NCI-H69 (cell line): Measurements from ENCODE around the gene NUDCD2.
"Not testable (repeated sequence)": the region's sequence is repeated elsewhere in the genome, so short reads cannot be mapped to it uniquely, and the experiment has no call there.

ENCODE experiments used
- DNase-seq: peaks from one replicate; lab custom pipeline; 2025; lab: John Stamatoyannopoulos, UW

The NUDCD2 gene

GRCh38 chr5:163426128-163426527 lies 33.8 kb downstream of the NUDCD2 start:
- not testable (repeated sequence) for DNase-seq

GRCh38 chr5:163424836-163425235 lies 35.1 kb downstream of the NUDCD2 start:
- no peak for DNase-seq

GRCh38 chr5:163415673-163416072 lies 44.2 kb downstream of the NUDCD2 start:
- DNase-seq, result peak; percentile 57

- DNase-seq, result no peak
Measured at GRCh38 chr5:163410505-163410904, 49.4 kb downstream of the NUDCD2 start.

DNA sequence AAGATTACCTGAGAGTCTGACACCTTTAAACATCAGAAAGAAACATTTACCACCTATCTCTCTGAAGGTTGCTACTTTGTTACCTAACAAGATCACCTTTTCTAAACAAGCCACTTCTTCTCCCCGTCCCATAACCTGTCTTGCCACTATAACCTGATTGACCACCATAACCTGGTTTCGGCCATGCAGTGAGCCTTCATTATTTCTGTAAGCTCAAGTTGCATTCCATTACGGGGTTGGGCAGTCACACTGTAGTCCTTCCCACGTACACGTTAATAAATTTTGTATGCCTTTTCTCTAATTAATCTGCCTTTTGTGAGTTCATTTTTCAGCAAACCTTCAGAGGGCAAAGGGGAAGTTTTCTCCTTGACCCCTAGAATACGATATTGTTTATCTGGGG lies 50.5 kb downstream of the NUDCD2 start:
- no peak for DNase-seq

DNA sequence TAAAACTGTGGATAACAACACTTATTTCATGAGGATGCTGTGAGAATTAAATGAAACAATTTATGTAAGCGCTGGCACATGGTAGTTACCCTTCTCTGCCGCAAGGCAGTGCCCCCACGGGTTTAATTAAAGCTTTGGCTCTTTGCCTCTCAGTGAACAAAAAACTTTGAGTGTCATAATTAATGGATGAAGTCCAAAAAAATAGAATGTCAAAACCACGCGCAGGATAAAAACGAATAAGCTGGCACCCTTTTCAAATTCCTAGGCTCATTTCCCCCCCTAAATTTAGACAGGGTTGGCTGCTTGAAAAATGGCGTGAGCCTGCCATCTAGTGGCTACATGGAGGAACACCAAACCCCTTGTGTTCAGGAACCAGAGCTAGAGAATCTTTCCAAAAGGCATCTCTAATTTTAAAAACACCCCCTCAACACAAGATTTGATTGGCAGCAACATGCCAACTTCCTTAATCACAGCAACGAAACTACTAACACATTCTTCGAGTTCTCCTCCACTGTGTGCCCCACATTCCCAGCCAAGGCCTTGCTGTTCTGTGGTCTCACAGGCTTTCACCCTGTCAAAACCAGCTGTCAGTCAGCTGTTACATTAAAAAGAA lies 51.5 kb downstream of the NUDCD2 start:
- peak; percentile 84 for DNase-seq

GRCh38 chr5:163407034-163407655 lies 52.8 kb downstream of the NUDCD2 start:
- peak; percentile 22 for DNase-seq

- DNase-seq, result no peak
Measured at GRCh38 chr5:163404364-163405173, 55.3 kb downstream of the NUDCD2 start.

DNA sequence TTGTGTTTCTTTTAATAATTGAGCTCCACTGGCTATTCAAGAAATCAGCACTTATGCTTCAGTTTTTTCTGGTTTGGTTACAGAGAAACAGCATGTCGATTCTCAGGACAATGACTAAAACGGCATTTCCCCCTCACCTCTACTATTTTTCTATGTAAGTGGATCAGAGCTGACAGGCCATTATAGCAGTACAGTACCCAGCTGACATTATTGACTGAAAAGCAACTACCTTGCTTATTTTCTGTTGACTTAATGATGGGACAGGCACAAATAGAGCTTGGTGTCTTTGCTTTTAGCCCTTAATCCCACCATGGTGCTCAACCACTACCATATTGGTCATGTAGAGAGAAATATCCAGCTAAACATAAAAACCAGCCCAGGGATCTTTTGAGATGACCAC lies 57.9 kb downstream of the NUDCD2 start:
- DNase-seq, result no peak

DNA sequence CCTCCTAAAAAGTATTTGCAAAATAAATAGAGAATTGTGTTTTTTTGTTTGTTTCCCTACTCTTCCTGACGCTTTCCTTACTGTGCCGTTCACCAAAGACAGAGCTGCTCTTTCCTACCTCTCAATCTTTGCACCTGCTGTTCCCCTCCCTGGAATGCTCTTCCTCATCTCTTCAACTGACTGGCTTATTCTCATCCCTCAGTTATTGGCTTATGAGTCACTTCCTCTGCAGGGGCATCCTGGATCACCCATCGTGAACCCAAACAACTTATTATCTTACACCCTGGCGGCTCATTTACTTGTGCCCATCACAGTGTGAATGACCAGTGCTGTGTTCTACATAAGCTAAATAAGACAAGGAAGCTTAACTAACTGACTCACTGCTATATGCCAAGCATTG lies 58.6 kb downstream of the NUDCD2 start:
- peak; percentile 24 for DNase-seq

DNA sequence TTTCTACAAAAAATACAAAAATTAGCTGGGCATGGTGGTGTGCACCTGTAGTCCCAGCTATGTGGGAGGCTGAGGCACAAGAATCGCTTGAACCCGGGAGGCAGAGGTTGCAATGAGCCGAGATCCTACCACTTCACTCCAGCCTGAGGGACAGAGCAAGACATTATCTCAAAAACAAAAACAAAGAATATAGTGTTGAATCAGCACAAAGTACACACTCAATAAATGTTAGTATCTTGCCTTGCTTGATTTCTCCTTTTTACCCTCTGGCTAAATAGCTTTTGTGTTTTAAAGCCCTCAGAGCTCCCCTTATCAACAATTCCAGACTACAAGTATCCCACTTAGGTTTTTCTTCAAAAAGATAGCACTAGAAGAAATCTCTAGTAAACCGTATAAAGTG lies 60.0 kb downstream of the NUDCD2 start:
- DNase-seq, result no peak

DNA sequence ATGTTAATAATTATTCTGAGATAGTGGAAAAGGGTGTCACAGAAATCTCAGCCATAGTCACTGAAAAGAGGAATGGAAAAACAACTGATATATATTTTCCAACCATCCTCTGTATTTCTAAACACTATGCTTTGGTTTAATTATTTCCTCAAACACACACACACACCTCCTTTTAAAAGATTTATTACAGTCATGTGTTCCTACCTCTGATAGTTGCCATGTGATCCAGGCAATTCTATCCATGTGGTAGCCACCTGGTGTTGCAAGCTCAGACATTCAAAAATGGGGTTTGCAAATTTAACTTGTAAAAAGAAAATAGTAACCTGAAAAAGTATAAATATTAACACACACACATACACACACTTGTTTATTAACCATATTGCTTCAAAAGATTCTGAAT lies 62.5 kb downstream of the NUDCD2 start:
- DNase-seq, result no peak

DNA sequence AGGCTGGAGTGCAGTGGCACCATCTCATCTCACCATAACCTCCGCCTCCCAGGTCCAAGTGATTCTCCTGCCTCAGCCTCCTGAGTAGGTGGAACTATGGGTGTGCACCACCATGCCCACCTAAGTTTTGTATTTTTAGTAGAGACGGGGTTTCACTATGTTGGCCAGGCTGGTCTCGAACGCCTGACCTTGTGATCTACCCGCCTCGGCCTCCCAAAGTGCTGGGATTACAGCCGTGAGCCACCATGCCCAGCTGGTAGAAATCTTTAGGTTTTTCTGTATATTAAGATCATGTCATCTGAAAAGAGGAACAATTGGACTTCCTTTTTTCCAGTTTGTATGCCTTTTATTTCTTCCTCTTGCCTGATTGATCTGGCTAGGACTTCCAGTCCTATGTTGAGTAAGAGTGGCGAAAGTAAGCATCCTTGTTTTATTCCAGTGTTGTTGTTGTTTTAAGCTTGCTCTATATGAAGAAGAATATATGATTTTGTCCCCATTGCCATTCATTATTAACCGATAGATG lies 63.0 kb downstream of the NUDCD2 start:
- DNase-seq, result not testable (repeated sequence)
